Hair follicular keratinocyte (primary cell): ENCODE data around the gene TMPO. TPM values are rescaled to one million over a fixed set of nuclear protein-coding genes. Genes with fewer than 3 reads are reported as not detected.

Experiments
- total RNA-seq: library from RNA; depleted of rRNA; stranded (reverse); fragments of >200 nt; gene quantifications from 2 replicates; pipeline ENCODE4 v1.2.3, GENCODE V29; 2015

The TMPO gene, protein sequence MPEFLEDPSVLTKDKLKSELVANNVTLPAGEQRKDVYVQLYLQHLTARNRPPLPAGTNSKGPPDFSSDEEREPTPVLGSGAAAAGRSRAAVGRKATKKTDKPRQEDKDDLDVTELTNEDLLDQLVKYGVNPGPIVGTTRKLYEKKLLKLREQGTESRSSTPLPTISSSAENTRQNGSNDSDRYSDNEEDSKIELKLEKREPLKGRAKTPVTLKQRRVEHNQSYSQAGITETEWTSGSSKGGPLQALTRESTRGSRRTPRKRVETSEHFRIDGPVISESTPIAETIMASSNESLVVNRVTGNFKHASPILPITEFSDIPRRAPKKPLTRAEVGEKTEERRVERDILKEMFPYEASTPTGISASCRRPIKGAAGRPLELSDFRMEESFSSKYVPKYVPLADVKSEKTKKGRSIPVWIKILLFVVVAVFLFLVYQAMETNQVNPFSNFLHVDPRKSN
- total RNA-seq, result 45.7 and 94.4 TPM in 2 replicates

DNA sequence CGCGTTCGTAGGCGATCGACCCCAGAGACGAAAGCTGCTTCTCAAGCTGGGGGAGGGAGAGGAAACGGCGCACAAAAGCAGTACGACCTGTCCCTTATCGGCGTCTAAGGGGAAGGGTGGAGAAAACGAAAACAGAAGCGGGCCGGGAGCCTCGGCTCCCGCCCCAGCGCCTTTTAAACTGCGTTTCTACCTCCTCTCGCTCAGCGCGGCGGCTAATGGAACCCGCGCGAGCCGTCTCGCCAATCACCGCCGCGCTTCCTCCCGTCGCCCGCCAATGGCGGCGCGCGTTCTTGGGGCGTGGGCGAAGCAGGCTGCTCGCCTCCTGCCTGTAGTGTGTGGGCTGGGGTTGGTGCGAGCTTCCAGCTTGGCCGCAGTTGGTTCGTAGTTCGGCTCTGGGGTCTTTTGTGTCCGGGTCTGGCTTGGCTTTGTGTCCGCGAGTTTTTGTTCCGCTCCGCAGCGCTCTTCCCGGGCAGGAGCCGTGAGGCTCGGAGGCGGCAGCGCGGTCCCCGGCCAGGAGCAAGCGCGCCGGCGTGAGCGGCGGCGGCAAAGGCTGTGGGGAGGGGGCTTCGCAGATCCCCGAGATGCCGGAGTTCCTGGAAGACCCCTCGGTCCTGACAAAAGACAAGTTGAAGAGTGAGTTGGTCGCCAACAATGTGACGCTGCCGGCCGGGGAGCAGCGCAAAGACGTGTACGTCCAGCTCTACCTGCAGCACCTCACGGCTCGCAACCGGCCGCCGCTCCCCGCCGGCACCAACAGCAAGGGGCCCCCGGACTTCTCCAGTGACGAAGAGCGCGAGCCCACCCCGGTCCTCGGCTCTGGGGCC is at the start of gene TMPO:
TSS of gene TMPO (plus strand) at position 304 of the 824 bp plus-strand sequence. CDS start at position 582, 278 bp downstream.

DNA sequence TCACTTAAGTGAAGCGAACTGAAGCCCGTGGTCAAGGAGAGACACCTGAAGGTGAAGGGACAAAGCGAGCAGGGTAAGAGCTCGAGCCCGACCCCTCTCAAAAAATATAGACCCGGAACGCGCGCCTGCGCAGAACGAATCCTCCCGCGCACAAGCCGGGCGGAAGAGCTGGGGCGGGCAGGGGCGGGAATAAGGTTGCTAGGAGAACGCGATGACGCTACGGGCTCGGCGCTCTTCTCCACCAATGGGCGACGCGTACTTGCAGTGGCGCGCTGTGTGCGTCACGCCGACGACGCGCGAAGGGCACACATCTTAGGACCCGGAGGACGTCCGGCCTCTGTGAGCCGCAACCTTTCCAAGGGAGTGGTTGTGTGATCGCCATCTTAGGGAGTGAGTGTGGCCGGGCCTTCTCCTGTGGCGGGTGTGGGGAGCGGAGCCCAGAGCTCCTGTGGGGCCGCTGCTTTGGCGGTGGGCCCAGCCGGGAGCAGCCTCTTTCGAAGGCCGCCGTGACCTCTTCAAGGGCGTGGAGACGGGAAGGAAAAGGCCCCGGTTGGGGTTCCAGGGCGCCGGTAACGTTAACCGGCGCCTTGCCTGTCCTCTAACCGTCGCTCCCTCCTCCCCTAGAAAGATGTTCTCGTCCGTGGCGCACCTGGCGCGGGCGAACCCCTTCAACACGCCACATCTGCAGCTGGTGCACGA is 78.1 kb downstream of the TMPO start, which contains the start of gene SLC25A3:
TSS of gene SLC25A3 (plus strand) at position 336 of the 699 bp plus-strand sequence. CDS start at position 629, 293 bp downstream.

Other genes starting within 250 kb of the TMPO start
- 650 and 698 TPM in 2 replicates for gene SLC25A3, start 78.1 kb downstream of the TMPO start, total RNA-seq
- gene IKBIP, start 129.2 kb downstream of the TMPO start, total RNA-seq, result 51.9 and 59.0 TPM in 2 replicates
- gene APAF1, start 129.7 kb downstream of the TMPO start, total RNA-seq, result 10.1 and 17.8 TPM in 2 replicates